ENCODE measurements around the gene LAMA2. TPM values are rescaled to one million over a fixed set of nuclear protein-coding genes. Genes with fewer than 3 reads are reported as not detected.

The LAMA2 gene
- total and polyA plus RNA-seq, 3 donors from 2014 or later: 25.9 to 94.8 (median 56.0) TPM

DNA sequence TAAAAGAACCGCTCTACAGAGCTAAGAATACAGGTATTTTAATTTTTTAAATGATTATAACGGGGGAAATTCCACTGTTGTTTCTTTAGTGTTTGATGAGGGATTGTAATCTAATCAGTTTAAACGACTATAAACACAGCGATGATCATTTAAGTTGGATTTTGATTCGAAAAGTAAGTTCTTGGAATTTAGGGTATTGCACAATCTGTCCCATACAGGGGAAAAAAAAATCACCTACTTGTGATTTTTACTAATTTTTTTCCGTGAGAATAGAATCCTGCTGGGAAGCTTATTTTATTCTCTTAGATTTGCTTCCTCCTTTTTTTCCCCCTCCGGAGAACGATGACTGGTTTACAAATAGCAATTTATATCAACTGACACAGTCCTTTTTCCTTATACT is 108.0 kb downstream of the LAMA2 start:
- H3K4me1 ChIP-seq: no peaks in the 10 kb centered on the region
- no peak overlapping the region for H3K27ac ChIP-seq
- DNase-seq: no peak
- WGBS, 2 donors: 68 to 75% methylated on average over 8 of the region's 8 CpGs
- TF ChIP-seq POLR2A (IDR thresholded peaks at IDR 0.05) (no peak), CTCF (IDR thresholded peaks at IDR 0.05) (no peak)
- H3K9me3 ChIP-seq: no peaks in the 10 kb centered on the region
- no peaks in the 10 kb centered on the region for H3K27me3 ChIP-seq
- H3K36me3 ChIP-seq (ENCODE audit: low read depth, missing control alignments): no peaks in the 10 kb centered on the region
- H3K4me3 ChIP-seq: no peak overlapping the region
- intact Hi-C loops (cut with DNase I; ENCODE audit: low total_unique reads): no loop called here

GRCh38 chr6:128993166-128993565 is 110.2 kb downstream of the LAMA2 start:
- TF ChIP-seq POLR2A (IDR thresholded peaks at IDR 0.05) (no peak), CTCF (IDR thresholded peaks at IDR 0.05) (no peak)
- H3K9me3 ChIP-seq: no peaks in the 10 kb centered on the region
- 92 to 94% methylated on average over 4 of the region's 4 CpGs for WGBS, 2 donors
- no peaks in the 10 kb centered on the region for H3K36me3 ChIP-seq (ENCODE audit: low read depth, missing control alignments)
- H3K27me3 ChIP-seq: no peaks in the 10 kb centered on the region
- H3K4me1 ChIP-seq: no peaks in the 10 kb centered on the region
- no peak for DNase-seq
- no peak overlapping the region for H3K4me3 ChIP-seq
- no peak overlapping the region for H3K27ac ChIP-seq
- intact Hi-C loops (cut with DNase I; ENCODE audit: low total_unique reads): no loop called here

- 84 to 89% methylated on average over 5 of the region's 5 CpGs for WGBS, 2 donors
- Histone ChIP-seq H3K4me1 (no peaks in the 10 kb centered on the region), H3K4me3 (no peak overlapping the region), H3K36me3 (ENCODE audit: low read depth, missing control alignments) (no peaks in the 10 kb centered on the region), H3K27me3 (no peaks in the 10 kb centered on the region), H3K9me3 (no peaks in the 10 kb centered on the region), H3K27ac (no peak overlapping the region)
- intact Hi-C loops (cut with DNase I; ENCODE audit: low total_unique reads): no loop called here
- TF ChIP-seq POLR2A (IDR thresholded peaks at IDR 0.05): no peak
- no peak for TF ChIP-seq CTCF (IDR thresholded peaks at IDR 0.05)
- no peak for DNase-seq
Measured at GRCh38 chr6:128997880-128998279, 114.9 kb downstream of the LAMA2 start.

DNA sequence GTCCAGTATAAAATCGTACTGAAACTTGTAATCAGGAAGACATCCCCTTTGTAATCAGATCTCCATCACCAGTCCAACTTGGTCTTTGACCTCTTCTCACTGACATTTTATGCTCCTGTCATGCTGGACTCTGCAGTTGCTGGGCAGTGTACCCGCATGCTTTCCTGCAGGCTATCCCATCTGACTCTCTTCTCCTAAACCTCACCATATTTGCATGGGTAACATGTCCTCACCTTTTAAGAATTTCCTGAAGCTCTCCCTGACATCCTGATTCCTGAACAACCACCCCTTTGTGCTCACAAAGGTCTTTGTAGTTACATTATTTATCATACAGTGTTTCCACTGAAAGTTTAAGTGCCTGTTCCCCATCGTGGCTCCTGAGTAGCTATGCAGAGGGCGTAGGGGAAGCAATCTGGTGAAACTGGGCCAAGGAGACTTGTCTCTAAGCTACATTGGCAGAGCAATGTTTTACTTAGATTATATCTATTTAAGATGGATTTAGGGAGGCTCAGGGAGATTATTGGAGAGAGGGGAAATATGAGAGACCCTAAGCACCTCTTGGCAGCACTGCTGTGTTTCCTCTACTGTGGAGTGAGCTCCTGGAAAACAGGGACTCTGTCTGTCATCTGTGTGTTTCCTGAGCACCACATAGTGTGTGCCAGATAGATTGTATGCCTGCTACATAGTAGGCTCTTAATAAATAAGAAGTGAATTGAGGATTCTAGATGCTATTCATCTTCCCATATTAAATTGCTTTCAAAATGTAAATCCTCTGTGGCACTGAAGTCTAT is 124.0 kb downstream of the LAMA2 start:
- no peak for DNase-seq
- no peaks in the 10 kb centered on the region for H3K36me3 ChIP-seq (ENCODE audit: low read depth, missing control alignments)
- intact Hi-C loops (cut with DNase I; ENCODE audit: low total_unique reads): no loop called here
- 44 to 59% methylated on average over 4 of the region's 4 CpGs for WGBS, 2 donors
- H3K4me1 ChIP-seq: peaks cover 5% of the 10 kb centered on the region
- no peaks in the 10 kb centered on the region for H3K9me3 ChIP-seq
- no peak overlapping the region for H3K4me3 ChIP-seq
- TF ChIP-seq POLR2A (IDR thresholded peaks at IDR 0.05) (no peak), CTCF (IDR thresholded peaks at IDR 0.05) (no peak)
- peak overlapping the region in 1 of 2 donors; percentile 18 for H3K27ac ChIP-seq
- no peaks in the 10 kb centered on the region for H3K27me3 ChIP-seq

Data from testis (tissue), 3 donors.